Activated CD8-positive, alpha-beta memory T cell treated with anti-CD3 and anti-CD28 coated beads for 36 hours (primary cell): Measurements from ENCODE around the gene NEK6. TPM values are rescaled to one million over a fixed set of nuclear protein-coding genes. Genes with fewer than 3 reads are reported as not detected.
"Not testable (repeated sequence)": the region's sequence is repeated elsewhere in the genome, so short reads cannot be mapped to it uniquely, and the experiment has no call there.

ENCODE experiments used
- CTCF ChIA-PET: fragments of 350-600 bp; sonication (Branson Sonifier 250); formaldehyde crosslinking; loops from one replicate; lab custom pipeline; 2021; ENCODE audit warnings: antibody characterized with exemption; lab: Charles Lee
- POLR2A ChIA-PET: fragments of 350-600 bp; sonication (Branson Sonifier 250); formaldehyde crosslinking; loops from one replicate; lab custom pipeline; 2021; ENCODE audit warnings: antibody characterized with exemption; lab: Charles Lee
- total RNA-seq, 2 experiments: library from RNA; stranded (reverse); gene quantifications; one replicate each; pipeline ENCODE4 v1.2.3, GENCODE V29; 2021

Gene NEK6
- total RNA-seq, 2 experiments from 2014 or later, result 26.5 to 29.4 TPM

- ChIA-PET CTCF (no interaction called here), POLR2A (no interaction called here)
Measured at GRCh38 chr9:124222109-124222508, 35.6 kb upstream of the NEK6 start.

GRCh38 chr9:124222918-124223720, 34.6 kb upstream of the NEK6 start:
- ChIA-PET CTCF (no interaction called here), POLR2A (no interaction called here)

- ChIA-PET CTCF (no interaction called here), POLR2A (no interaction called here)
Measured at GRCh38 chr9:124225945-124226344, 31.8 kb upstream of the NEK6 start.

- CTCF ChIA-PET, result no interaction called here
- POLR2A ChIA-PET, result no interaction called here
Measured at GRCh38 chr9:124228516-124228915, 29.2 kb upstream of the NEK6 start.

- CTCF ChIA-PET, result no interaction called here
- POLR2A ChIA-PET, result no interaction called here
Measured at GRCh38 chr9:124231095-124231737, 26.5 kb upstream of the NEK6 start.

- ChIA-PET POLR2A (no interaction called here), CTCF (interaction anchor here (1.1 kb wide), 1 partner anchor 23 kb away, joined by 3 read pairs; no protein-coding TSS in a partner anchor)
Measured at GRCh38 chr9:124238546-124239140, 19.1 kb upstream of the NEK6 start.

- ChIA-PET CTCF (interaction anchor here (0.7 kb wide), 1 partner anchor 113 kb away, joined by 3 read pairs; no protein-coding TSS in a partner anchor), POLR2A (no interaction called here)
Measured at GRCh38 chr9:124239249-124240073, 18.3 kb upstream of the NEK6 start.

GRCh38 chr9:124242331-124243194, 15.2 kb upstream of the NEK6 start:
- POLR2A ChIA-PET, result no interaction called here
- CTCF ChIA-PET, result no interaction called here

GRCh38 chr9:124247393-124247792, 10.4 kb upstream of the NEK6 start:
- CTCF ChIA-PET, result interaction anchor here (1.4 kb wide), 1 partner anchor 45 kb away, joined by 3 read pairs; no protein-coding TSS in a partner anchor
- POLR2A ChIA-PET, result not testable (repeated sequence)

GRCh38 chr9:124248066-124248465, 9.7 kb upstream of the NEK6 start:
- POLR2A ChIA-PET, result no interaction called here
- CTCF ChIA-PET, result interaction anchor here (1.0 to 1.4 kb wide), 2 partner anchors 46 to 58 kb away, joined by 3 read pairs; no protein-coding TSS in a partner anchor

GRCh38 chr9:124248960-124249359, 8.8 kb upstream of the NEK6 start:
- ChIA-PET POLR2A (no interaction called here), CTCF (interaction anchor here (1.0 kb wide), 1 partner anchor 57 kb away, joined by 3 read pairs; no protein-coding TSS in a partner anchor)

- ChIA-PET CTCF (no interaction called here), POLR2A (no interaction called here)
Measured at GRCh38 chr9:124251204-124251603, 6.5 kb upstream of the NEK6 start.

- CTCF ChIA-PET, result no interaction called here
- POLR2A ChIA-PET, result no interaction called here
Measured at GRCh38 chr9:124251605-124252378, 6.0 kb upstream of the NEK6 start.

- POLR2A ChIA-PET, CTCF ChIA-PET: not testable (repeated sequence)
Measured at GRCh38 chr9:124252878-124253277, 4.9 kb upstream of the NEK6 start.

- POLR2A ChIA-PET, result interaction anchor here (0.5 kb wide), 1 partner anchor 124 kb away, joined by 8 read pairs; no protein-coding TSS in a partner anchor
Measured at GRCh38 chr9:124254261-124254682, 3.5 kb upstream of the NEK6 start.

GRCh38 chr9:124255222-124255621, 2.5 kb upstream of the NEK6 start:
- ChIA-PET POLR2A (no interaction called here), CTCF (interaction anchor here (0.6 to 1.3 kb wide), 3 partner anchors 13 to 129 kb away, joined by 3 read pairs; no protein-coding TSS in a partner anchor)

More at GRCh38 chr9:124254261-124254682, 3.5 kb upstream of the NEK6 start:
- CTCF ChIA-PET, result interaction anchor here (0.7 to 1.3 kb wide), 2 partner anchors 14 to 128 kb away, joined by 3 read pairs; no protein-coding TSS in a partner anchor

GRCh38 chr9:124256517-124257069, 1.2 kb upstream of the NEK6 start:
- POLR2A ChIA-PET, result no interaction called here

More at GRCh38 chr9:124256517-124257069, 1.2 kb upstream of the NEK6 start:
- CTCF ChIA-PET, result no interaction called here
